ENCODE measurements around the gene KRTDAP.

KRTDAP gene

GRCh38 chr19:35454663-35455062 is 35.6 kb downstream of the KRTDAP start:
- no peak for DNase-seq (ENCODE audit: low read depth, low spot score)

GRCh38 chr19:35451338-35452096 is 38.7 kb downstream of the KRTDAP start:
- DNase-seq (ENCODE audit: low read depth, low spot score) = no peak

GRCh38 chr19:35449359-35450043 is 40.8 kb downstream of the KRTDAP start:
- no peak for DNase-seq (ENCODE audit: low read depth, low spot score)

GRCh38 chr19:35447606-35448469 is 42.4 kb downstream of the KRTDAP start, which contains the start of gene FFAR2:
Gene FFAR2 (plus strand): TSS chr19:35448257. CDS start chr19:35449715, 1,458 bp downstream.
- no peak for DNase-seq (ENCODE audit: low read depth, low spot score)

GRCh38 chr19:35445826-35446593 is 44.3 kb downstream of the KRTDAP start:
- DNase-seq (ENCODE audit: low read depth, low spot score) = no peak

GRCh38 chr19:35444735-35445134 is 45.5 kb downstream of the KRTDAP start:
- DNase-seq (ENCODE audit: low read depth, low spot score) = no peak

- no peak for DNase-seq (ENCODE audit: low read depth, low spot score)
Observed at GRCh38 chr19:35442091-35442490, 48.2 kb downstream of the KRTDAP start.

- DNase-seq (ENCODE audit: low read depth, low spot score) = no peak
Observed at GRCh38 chr19:35439921-35440320, 50.3 kb downstream of the KRTDAP start.

GRCh38 chr19:35438527-35438926 is 51.7 kb downstream of the KRTDAP start:
- no peak for DNase-seq (ENCODE audit: low read depth, low spot score)

GRCh38 chr19:35438096-35438495 is 52.2 kb downstream of the KRTDAP start:
- no peak for DNase-seq (ENCODE audit: low read depth, low spot score)

- DNase-seq (ENCODE audit: low read depth, low spot score) = no peak
Observed at GRCh38 chr19:35437406-35437951, 52.8 kb downstream of the KRTDAP start.

All from brain pericyte (primary cell).